ENCODE measurements around the gene PCNT. TPM values are rescaled to one million over a fixed set of nuclear protein-coding genes. Genes with fewer than 3 reads are reported as not detected.

Gene PCNT
- total RNA-seq, 1 experiment from 2014 or later, result 39.6 TPM

DNA sequence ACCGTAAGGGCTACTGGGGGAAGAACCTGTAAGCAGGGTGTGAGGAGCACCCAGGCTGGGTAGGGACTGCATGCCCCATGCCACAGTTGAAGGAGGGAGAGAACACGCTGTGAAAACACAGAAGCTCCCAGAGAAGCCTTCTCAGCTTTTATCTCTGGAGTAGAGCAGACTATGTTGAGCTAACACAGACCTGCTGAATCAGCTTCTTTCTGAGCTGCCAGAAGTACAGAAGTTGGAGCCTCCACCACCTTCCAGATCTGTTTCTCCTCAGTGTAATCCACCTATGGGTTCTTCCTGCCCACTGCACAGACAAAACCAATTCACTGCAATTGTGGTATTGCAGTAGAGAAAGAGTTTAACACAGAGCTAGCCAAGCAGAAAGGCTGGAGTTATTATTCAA, 32.4 kb upstream of the PCNT start:
- no peak for DNase-seq
- no peaks in the 10 kb centered on the region; the same call in 1 of the 2 replicates for H3K27me3 Mint-ChIP-seq (ENCODE audit: low read depth)
- Histone ChIP-seq H3K23me2 (ENCODE audit: insufficient read length, low read depth, low read length, poor library complexity, severe bottlenecking) (peaks cover 8% of the 10 kb centered on the region), H3K14ac (ENCODE audit: insufficient read depth, low read length) (no peak overlapping the region), H3K4me1 (ENCODE audit: insufficient read depth, low read length) (peaks cover 2% of the 10 kb centered on the region; the same call in 1 of the 2 replicates), H3K4ac (ENCODE audit: low read depth, low read length) (no peak overlapping the region), H4K5ac (ENCODE audit: insufficient read length, low read depth, low read length) (no peak overlapping the region), H2BK20ac (ENCODE audit: low read depth, low read length, poor library complexity, severe bottlenecking) (no peak overlapping the region), H3K9me3 (ENCODE audit: control insufficient read depth, low read depth, low read length) (no peaks in the 10 kb centered on the region), H3K27ac (ENCODE audit: insufficient read length, low read depth, low read length) (no peak overlapping the region), H3K4me2 (ENCODE audit: insufficient read depth, insufficient read length, low read length) (no peak overlapping the region), H3K27me3 (ENCODE audit: insufficient read depth, low read length) (no peaks in the 10 kb centered on the region), H4K91ac (ENCODE audit: insufficient read length, low read depth, low read length) (no peak overlapping the region), H2AK5ac (ENCODE audit: insufficient read length, low read length) (no peak overlapping the region), H4K20me1 (ENCODE audit: control insufficient read depth, insufficient read depth, insufficient read length) (no peaks in the 10 kb centered on the region), H2AFZ (ENCODE audit: low read length) (no peak overlapping the region), H3K79me1 (ENCODE audit: insufficient read depth, low read depth, low read length, poor library complexity, severe bottlenecking) (no peaks in the 10 kb centered on the region), H2BK5ac (ENCODE audit: insufficient read length, low read length) (no peak overlapping the region), H2BK120ac (ENCODE audit: low read depth, low read length, poor library complexity, severe bottlenecking) (no peak overlapping the region), H4K8ac (replicated peaks; ENCODE audit: insufficient read length, low read depth, low read length) (no peak overlapping the region), H3K18ac (ENCODE audit: insufficient read length, low read depth, low read length) (no peak overlapping the region), H3T11ph (ENCODE audit: low read length) (no peak overlapping the region), H3K79me2 (ENCODE audit: insufficient read depth, low read length) (peaks cover 2% of the 10 kb centered on the region; the same call in 1 of the 2 replicates), H2BK12ac (ENCODE audit: insufficient read length, low read depth, low read length) (no peak overlapping the region), H3K9ac (ENCODE audit: extremely low read depth, insufficient read length, low read length) (no peak overlapping the region), H3K23ac (ENCODE audit: insufficient read length, low read depth, low read length) (no peak overlapping the region), H2BK15ac (ENCODE audit: low read depth, low read length) (no peak overlapping the region), H3K56ac (ENCODE audit: insufficient read length, low read depth, low read length) (no peak overlapping the region)
- TF ChIP-seq, protein P1, sequence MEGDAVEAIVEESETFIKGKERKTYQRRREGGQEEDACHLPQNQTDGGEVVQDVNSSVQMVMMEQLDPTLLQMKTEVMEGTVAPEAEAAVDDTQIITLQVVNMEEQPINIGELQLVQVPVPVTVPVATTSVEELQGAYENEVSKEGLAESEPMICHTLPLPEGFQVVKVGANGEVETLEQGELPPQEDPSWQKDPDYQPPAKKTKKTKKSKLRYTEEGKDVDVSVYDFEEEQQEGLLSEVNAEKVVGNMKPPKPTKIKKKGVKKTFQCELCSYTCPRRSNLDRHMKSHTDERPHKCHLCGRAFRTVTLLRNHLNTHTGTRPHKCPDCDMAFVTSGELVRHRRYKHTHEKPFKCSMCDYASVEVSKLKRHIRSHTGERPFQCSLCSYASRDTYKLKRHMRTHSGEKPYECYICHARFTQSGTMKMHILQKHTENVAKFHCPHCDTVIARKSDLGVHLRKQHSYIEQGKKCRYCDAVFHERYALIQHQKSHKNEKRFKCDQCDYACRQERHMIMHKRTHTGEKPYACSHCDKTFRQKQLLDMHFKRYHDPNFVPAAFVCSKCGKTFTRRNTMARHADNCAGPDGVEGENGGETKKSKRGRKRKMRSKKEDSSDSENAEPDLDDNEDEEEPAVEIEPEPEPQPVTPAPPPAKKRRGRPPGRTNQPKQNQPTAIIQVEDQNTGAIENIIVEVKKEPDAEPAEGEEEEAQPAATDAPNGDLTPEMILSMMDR (conservative IDR thresholded peaks at IDR 0.05), result no peak
- H3K36me3 Mint-ChIP-seq (ENCODE audit: insufficient read depth in 1 of 3, low read depth in 3 of 3), result peaks cover 13 to 19% (median 18%) of the 10 kb centered on the region in 3 experiments
- peaks cover 32 to 44% of the 10 kb centered on the region in 2 experiments for H3K4me1 Mint-ChIP-seq
- no peak overlapping the region for H3K27ac Mint-ChIP-seq
- H3K9me3 Mint-ChIP-seq, result no peaks in the 10 kb centered on the region; a peak in 1 of 5 replicates
- no peak overlapping the region for H3K4me3 Mint-ChIP-seq
- no CpG with 5 or more reads among the region's 2 CpGs for WGBS (ENCODE audit: extremely low coverage, insufficient read length, low lambda C conversion rate)

Data from H9 (cell line).